ENCODE measurements around the gene MED15.

DNA sequence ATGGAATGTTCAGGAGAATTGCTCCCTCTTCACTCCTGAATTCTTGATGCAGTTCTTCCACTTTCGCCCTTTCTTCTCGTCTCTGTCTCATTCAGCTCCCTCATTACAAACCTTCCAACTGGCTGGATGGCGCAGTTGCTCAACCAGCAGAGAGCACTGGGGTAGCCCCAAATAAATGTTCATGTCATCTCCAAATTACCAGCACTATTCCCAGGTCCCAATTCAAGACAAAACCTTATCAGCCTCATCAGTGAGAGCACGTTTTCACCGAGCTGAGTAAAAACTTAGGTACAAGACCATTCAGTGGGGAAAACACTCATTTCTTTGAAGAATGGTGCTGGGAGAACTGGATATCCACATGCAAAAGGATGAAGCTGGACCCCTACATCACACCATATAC is 120.0 kb downstream of the MED15 start:
- TF ChIP-seq, protein P1, sequence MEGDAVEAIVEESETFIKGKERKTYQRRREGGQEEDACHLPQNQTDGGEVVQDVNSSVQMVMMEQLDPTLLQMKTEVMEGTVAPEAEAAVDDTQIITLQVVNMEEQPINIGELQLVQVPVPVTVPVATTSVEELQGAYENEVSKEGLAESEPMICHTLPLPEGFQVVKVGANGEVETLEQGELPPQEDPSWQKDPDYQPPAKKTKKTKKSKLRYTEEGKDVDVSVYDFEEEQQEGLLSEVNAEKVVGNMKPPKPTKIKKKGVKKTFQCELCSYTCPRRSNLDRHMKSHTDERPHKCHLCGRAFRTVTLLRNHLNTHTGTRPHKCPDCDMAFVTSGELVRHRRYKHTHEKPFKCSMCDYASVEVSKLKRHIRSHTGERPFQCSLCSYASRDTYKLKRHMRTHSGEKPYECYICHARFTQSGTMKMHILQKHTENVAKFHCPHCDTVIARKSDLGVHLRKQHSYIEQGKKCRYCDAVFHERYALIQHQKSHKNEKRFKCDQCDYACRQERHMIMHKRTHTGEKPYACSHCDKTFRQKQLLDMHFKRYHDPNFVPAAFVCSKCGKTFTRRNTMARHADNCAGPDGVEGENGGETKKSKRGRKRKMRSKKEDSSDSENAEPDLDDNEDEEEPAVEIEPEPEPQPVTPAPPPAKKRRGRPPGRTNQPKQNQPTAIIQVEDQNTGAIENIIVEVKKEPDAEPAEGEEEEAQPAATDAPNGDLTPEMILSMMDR (IDR thresholded peaks at IDR 0.05): no peak
- no peak for TF ChIP-seq POLR2A (IDR thresholded peaks at IDR 0.05)

All from lower leg skin (tissue), 3 donors.